Pancreas (tissue), 10 donors: ENCODE results near the gene APEX1. TPM values are rescaled to one million over a fixed set of nuclear protein-coding genes. Genes with fewer than 3 reads are reported as not detected.

ENCODE experiments used
- ATAC-seq, 4 donors: fragments of 200-7000 bp; cut with Tn5 transposase; one replicate each; pipeline versions ENCODE4 v1.8.0 to v1.9.1; 2020; ENCODE audit warnings: mild to moderate bottlenecking in 4 of 4, moderate library complexity in 4 of 4
- DNase-seq, 6 donors: peaks; one replicate each; pipeline ENCODE4 v3.0.0-alpha.2; 2020
- FAIRE-seq: peaks from 2 replicates; lab custom pipeline; 2012; peaks lifted over from hg19 to GRCh38; lab: Jason Lieb, UNC
- H3K27ac ChIP-seq, 4 donors: fragments of 200-600 bp; sonication (generic); 1 replicate in 3 of 4; 2 replicates in 1 of 4; pipeline versions ENCODE4 v1.5.0 to v1.8.0; 2020
- H3K27me3 ChIP-seq, 4 donors: fragments of 200-600 bp; one replicate each; pipeline ENCODE4 v1.8.0; 2021
- H3K36me3 ChIP-seq, 3 donors: fragments of 200-600 bp; sonication (generic) in 1 of 3; one replicate each; pipeline versions ENCODE4 v1.5.0 to v1.8.0; 2020 to 2021
- H3K4me1 ChIP-seq, 3 donors: fragments of 200-600 bp; one replicate each; pipeline ENCODE4 v1.8.0; 2021
- H3K4me3 ChIP-seq, 4 donors: fragments of 200-600 bp; sonication (generic) in 2 of 4; one replicate each; pipeline versions ENCODE4 v1.5.0 to v1.8.0; 2020 to 2021
- H3K9me3 ChIP-seq, 4 donors: fragments of 200-600 bp; one replicate each; pipeline ENCODE4 v1.8.0; 2021
- WGBS, 2 donors: extraction: QIAGEN DNeasy Blood & Tissue Kit; methylation state at CpG; one replicate each; pipeline ENCODE4 v1.1.7; 2013; 5-methylcytosine and 5-hydroxymethylcytosine counted together
- intact Hi-C, 3 donors: fragments of 100-400 bp; cut with DNase I; formaldehyde crosslinking; loops; one replicate each; pipeline versions ENCODE4 v1.11.1 to v1.14.2; 2022
- polyA plus RNA-seq, 2 donors: library from polyadenylated mRNA; stranded (reverse); fragments of 200-250 nt; gene quantifications; one replicate each; pipeline ENCODE4 v1.2.3, GENCODE V29; 2013
- total RNA-seq, 6 donors: library from RNA; stranded (reverse); fragmentation: NEBNext Ultra II Directional in 4 of 6; extraction: Animal tissue kit (Norgen Biotek cat#: 25700) in 4 of 6; gene quantifications; one replicate each; pipeline versions ENCODE4 v1.2.1 to v1.2.4, GENCODE V29; 2021 to 2023
- TF ChIP-seq, protein P1 (sequence below), 4 donors: fragments of 200-600 bp; sonication (generic) in 3 of 4; IDR thresholded peaks; one replicate each; pipeline versions ENCODE4 v1.5.0 to v1.8.0; 2021; ENCODE audit warnings: antibody characterized with exemption in 4 of 4
- donor health status: healthy with polysubstance abuse.
- donor health status: DM: no; HTN: no; CAD: no; lungs with moderate emphysema.
- donor health status: DM: no; HTN: no; CAD: no.
- donor health status: control.
- donor health status: control.
- donor health status: Bipolar disorder and iron deficiency.
- donor health status: DM: yes; HTN: yes; CAD: no.
- donor health status: DM: no; HTN: no; CAD: no.
- donor health status: DM: no; HTN: no; CAD: no.
- donor health status: DM: yes; HTN: yes; CAD: no.

The APEX1 gene
- total and polyA plus RNA-seq, 8 donors: 50.9 to 107 (median 64.6) TPM

DNA sequence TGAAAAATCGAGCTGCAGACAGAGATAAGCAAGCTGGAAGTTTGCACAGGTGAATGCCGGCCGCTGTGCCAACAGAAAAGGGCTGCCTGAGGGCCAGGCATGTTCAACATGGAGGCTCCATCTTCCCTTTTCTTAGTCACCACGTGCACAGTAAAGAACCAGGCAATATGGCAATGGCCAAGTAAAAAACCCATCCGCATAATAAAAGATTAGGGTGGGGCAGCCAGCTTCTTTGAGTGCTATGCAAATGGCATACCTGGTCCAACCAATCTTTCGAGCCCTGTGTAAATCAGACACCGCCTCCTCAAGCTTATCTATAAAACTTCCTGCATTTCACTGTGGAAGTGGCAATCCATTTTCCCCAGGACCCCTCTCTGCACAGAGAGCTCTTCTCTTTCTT, 30.9 kb downstream of the APEX1 start:
- no peak overlapping the region for H3K4me3 ChIP-seq
- TF ChIP-seq, protein P1, sequence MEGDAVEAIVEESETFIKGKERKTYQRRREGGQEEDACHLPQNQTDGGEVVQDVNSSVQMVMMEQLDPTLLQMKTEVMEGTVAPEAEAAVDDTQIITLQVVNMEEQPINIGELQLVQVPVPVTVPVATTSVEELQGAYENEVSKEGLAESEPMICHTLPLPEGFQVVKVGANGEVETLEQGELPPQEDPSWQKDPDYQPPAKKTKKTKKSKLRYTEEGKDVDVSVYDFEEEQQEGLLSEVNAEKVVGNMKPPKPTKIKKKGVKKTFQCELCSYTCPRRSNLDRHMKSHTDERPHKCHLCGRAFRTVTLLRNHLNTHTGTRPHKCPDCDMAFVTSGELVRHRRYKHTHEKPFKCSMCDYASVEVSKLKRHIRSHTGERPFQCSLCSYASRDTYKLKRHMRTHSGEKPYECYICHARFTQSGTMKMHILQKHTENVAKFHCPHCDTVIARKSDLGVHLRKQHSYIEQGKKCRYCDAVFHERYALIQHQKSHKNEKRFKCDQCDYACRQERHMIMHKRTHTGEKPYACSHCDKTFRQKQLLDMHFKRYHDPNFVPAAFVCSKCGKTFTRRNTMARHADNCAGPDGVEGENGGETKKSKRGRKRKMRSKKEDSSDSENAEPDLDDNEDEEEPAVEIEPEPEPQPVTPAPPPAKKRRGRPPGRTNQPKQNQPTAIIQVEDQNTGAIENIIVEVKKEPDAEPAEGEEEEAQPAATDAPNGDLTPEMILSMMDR (IDR thresholded peaks at IDR 0.05): no peak
- H3K4me1 ChIP-seq: no peaks in the 10 kb centered on the region
- DNase-seq: no peak
- no peaks in the 10 kb centered on the region for H3K27me3 ChIP-seq
- H3K9me3 ChIP-seq: no peaks in the 10 kb centered on the region
- no peak for FAIRE-seq
- no peaks in the 10 kb centered on the region for H3K36me3 ChIP-seq
- 44 to 53% methylated on average over 7 of the region's 7 CpGs for WGBS, 2 donors
- no peak overlapping the region for H3K27ac ChIP-seq
- intact Hi-C loops: no loop called here
- no peak for ATAC-seq

DNA sequence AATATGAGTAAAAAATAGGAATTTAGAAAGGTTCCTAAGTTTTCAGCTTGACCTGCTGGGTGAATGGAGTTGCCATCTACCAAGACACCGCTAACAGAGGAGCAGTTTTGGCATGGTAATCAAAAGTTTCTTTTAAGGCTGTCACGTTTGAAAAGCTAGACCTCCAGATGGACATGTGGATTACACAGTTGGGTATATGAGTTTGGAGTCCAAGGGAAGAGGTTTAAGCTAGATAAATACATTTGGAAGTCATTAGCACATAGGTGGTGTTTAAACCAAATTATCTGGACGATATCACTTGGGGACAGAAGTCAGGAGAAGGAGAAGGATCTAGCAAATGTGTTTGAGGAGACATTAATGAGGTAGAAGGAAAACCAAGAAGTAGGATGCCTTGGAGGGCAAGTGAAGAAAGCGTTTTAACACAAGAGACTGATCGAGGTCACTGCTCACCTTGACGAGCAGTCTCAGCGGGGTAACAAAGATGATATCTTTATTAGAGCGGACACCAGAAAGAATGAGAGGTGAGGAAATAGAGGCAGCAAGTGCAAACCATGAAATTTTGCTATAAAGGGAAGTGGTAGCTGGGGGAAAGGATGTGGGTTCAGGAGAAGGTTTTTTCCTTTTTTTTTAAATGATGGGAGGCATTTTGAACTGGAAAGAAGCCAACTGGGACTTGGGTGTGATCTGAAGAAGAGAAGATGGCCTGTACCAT, 31.8 kb downstream of the APEX1 start:
- Histone ChIP-seq H3K4me3 (no peak overlapping the region), H3K27ac (no peak overlapping the region), H3K4me1 (no peaks in the 10 kb centered on the region), H3K9me3 (no peaks in the 10 kb centered on the region), H3K27me3 (no peaks in the 10 kb centered on the region), H3K36me3 (no peaks in the 10 kb centered on the region)
- TF ChIP-seq, protein P1 (IDR thresholded peaks at IDR 0.05): no peak
- WGBS, 2 donors: 77 to 89% methylated on average over 8 of the region's 8 CpGs
- FAIRE-seq (no peak), ATAC-seq (no peak), DNase-seq (no peak)
- intact Hi-C loops: no loop called here

DNA sequence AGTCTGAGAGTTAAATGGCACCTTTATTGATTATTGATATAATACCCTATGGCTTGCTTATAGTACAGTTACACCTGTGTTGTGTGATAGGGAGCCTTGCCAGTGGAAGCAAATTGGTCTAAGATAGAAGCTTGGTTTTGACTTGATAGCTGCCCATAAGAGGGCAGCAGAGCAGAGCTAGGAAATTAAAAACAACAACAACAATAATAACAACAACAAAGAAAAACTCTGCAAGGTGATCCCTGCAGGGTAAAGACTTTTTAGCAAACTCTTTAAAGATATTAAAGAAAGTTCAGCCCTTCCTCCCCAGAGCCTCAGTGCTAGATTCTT, 32.3 kb downstream of the APEX1 start:
- DNase-seq (no peak), ATAC-seq (no peak), FAIRE-seq (no peak)
- TF ChIP-seq, protein P1 (IDR thresholded peaks at IDR 0.05): no peak
- H3K27ac ChIP-seq: no peak overlapping the region
- no peaks in the 10 kb centered on the region for H3K9me3 ChIP-seq
- no peaks in the 10 kb centered on the region for H3K36me3 ChIP-seq
- no peaks in the 10 kb centered on the region for H3K4me1 ChIP-seq
- no peak overlapping the region for H3K4me3 ChIP-seq
- intact Hi-C loops: no loop called here
- H3K27me3 ChIP-seq: no peaks in the 10 kb centered on the region

DNA sequence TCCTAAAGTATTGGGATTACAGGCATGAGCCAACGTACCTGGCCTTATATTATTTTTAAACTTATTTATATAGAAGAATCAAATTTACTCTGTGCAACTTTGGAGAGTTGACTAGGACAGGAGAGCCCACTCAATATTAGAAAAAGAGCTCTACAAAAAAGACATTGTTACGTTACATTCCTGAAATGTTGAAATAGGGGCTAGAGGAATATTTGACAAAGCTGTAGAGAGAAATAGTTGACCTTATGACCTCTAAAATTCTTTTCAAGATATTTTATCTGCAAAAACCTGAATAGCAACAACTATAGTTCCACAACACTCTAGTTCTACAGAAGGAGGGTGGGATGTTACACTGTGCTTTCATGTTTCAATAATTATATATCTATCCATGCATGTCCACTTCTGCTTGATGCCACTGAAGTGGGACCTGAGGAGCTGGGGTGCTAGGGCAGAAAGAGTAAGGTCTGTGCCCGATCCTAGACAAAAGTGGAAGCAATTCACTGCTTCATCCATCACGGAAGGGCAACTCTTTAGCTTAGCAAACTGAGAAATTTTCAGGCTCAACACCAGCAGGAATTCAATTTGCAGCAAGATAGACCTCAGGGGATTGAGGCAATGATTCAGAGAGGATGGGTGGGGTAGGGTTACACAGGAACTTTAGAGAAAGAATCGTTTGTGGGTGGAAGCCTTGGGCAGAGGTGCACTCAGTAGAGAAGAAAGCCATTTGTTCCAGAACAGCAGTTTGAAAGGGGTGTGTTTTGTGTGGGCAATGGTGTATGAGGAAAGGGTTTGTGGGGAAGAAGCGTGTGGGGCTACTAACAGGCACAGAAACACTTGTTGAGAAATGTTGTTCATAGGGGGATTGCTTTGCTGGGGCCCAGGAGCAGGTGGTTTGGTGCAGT, 34.3 kb downstream of the APEX1 start:
- intact Hi-C loops: no loop called here
- no peak for FAIRE-seq
- TF ChIP-seq, protein P1 (IDR thresholded peaks at IDR 0.05): no peak

DNA sequence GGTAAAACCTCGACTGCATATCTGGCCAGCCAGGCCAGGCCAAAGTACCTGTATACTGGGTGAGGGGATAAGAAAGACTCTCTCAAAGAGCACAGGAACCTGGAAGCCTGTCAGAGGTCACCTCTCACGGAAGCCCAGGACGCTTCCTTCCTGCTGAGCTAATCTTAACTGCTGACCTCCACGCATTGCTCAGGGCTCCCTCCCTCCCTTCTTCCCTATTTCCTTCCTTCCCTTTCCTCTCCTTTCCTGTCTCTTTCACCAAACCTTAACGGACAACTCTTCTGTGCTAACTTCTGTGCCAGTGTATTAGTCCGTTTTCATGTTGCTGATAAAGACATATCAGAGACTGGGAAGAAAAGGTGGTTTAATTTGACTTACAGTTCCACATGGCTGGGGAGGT, 35.5 kb downstream of the APEX1 start:
- no peak for ATAC-seq

More for the DNA sequence above, 34.3 kb downstream of the APEX1 start:
- Histone ChIP-seq H3K9me3 (no peaks in the 10 kb centered on the region), H3K27ac (no peak overlapping the region), H3K36me3 (no peaks in the 10 kb centered on the region), H3K27me3 (no peaks in the 10 kb centered on the region), H3K4me3 (no peak overlapping the region), H3K4me1 (no peaks in the 10 kb centered on the region)
- DNase-seq: no peak
- no peak for ATAC-seq
- WGBS, 2 donors: 47 to 49% methylated on average over 6 of the region's 6 CpGs

More for the DNA sequence above, 35.5 kb downstream of the APEX1 start:
- 40 to 47% methylated on average over 6 of the region's 6 CpGs for WGBS, 2 donors
- DNase-seq (no peak), FAIRE-seq (no peak)
- no peaks in the 10 kb centered on the region for H3K9me3 ChIP-seq
- no peaks in the 10 kb centered on the region for H3K4me1 ChIP-seq
- no peaks in the 10 kb centered on the region for H3K36me3 ChIP-seq
- no peak overlapping the region for H3K27ac ChIP-seq
- no peaks in the 10 kb centered on the region for H3K27me3 ChIP-seq
- no peak overlapping the region for H3K4me3 ChIP-seq
- TF ChIP-seq, protein P1 (IDR thresholded peaks at IDR 0.05): no peak
- intact Hi-C loops: no loop called here
